OCI-LY3 (cell line): ENCODE measurements around the gene GALK2.
"Not testable (repeated sequence)": the region's sequence is repeated elsewhere in the genome, so short reads cannot be mapped to it uniquely, and the experiment has no call there.

Source experiments
- H2AFZ ChIP-seq: fragments of 200-600, 300-600 bp; shearing (Covaris generic); 2 replicates; pipeline ENCODE4 v1.6.0; 2014; ENCODE audit warnings: antibody characterized with exemption, low read depth, low read length
- H3K27ac ChIP-seq: fragments of 200-600, 300-600 bp; sonication (generic); 2 replicates; pipeline ENCODE4 v1.5.1; 2014; ENCODE audit warnings: mild to moderate bottlenecking, low read length, moderate library complexity, mixed read lengths
- H3K27me3 ChIP-seq: fragments of 200-600, 300-600 bp; sonication (generic); 2 replicates; pipeline ENCODE4 v1.6.1; 2014; ENCODE audit warnings: low read depth, low read length, mixed read lengths
- H3K36me3 ChIP-seq: fragments of 200-600, 300-600 bp; sonication (generic); replicated peaks from 2 replicates; pipeline ENCODE3; 2014; ENCODE audit warnings: low read depth, low read length, mixed read lengths
- H3K4me1 ChIP-seq: fragments of 300-600, 200-600 bp; sonication (generic); 2 replicates; pipeline ENCODE4 v1.6.1; 2014; ENCODE audit warnings: low read length, mixed read lengths
- H3K4me2 ChIP-seq: fragments of 200-600, 300-600 bp; sonication (generic); 2 replicates; pipeline ENCODE4 v1.6.1; 2014; ENCODE audit warnings: low read length, mixed read lengths
- H3K4me3 ChIP-seq: fragments of 300-600, 200-600 bp; sonication (generic); 2 replicates; pipeline ENCODE4 v1.5.1; 2014; ENCODE audit warnings: antibody characterized with exemption, mild to moderate bottlenecking, low read length, moderate library complexity
- H3K79me2 ChIP-seq: fragments of 300-600, 200-600 bp; shearing (Covaris generic); 2 replicates; pipeline ENCODE4 v1.6.1; 2014; ENCODE audit warnings: mild to moderate bottlenecking, low read length, mixed read lengths
- H3K9ac ChIP-seq: fragments of 300-600, 200-600 bp; shearing (Covaris generic); 2 replicates; pipeline ENCODE4 v1.6.0; 2014; ENCODE audit warnings: mild to moderate bottlenecking, low read length, moderate library complexity
- H3K9me3 ChIP-seq: fragments of 200-600, 300-600 bp; shearing (Covaris generic); 2 replicates; pipeline ENCODE4 v1.6.1; 2014; ENCODE audit warnings: low read length, mixed read lengths; ENCODE audit not compliant: insufficient read depth
- H4K20me1 ChIP-seq: fragments of 200-600, 300-600 bp; sonication (generic); 2 replicates; pipeline ENCODE4 v1.6.1; 2016; ENCODE audit warnings: low read length, mixed read lengths; ENCODE audit not compliant: insufficient read depth
- EZH2phosphoT487 ChIP-seq: fragments of 200-600 bp; shearing (Covaris generic); IDR thresholded peaks from 2 replicates; pipeline ENCODE4 v1.6.1; 2018; ENCODE audit warnings: antibody characterized with exemption, mixed run types, low read depth
- TF ChIP-seq, protein P1 (sequence below): fragments of 200-600, 300-600 bp; sonication (generic); IDR thresholded peaks from 2 replicates; pipeline ENCODE4 v1.5.1; 2014; ENCODE audit warnings: antibody characterized with exemption, low read length, low read depth

GALK2 gene

DNA sequence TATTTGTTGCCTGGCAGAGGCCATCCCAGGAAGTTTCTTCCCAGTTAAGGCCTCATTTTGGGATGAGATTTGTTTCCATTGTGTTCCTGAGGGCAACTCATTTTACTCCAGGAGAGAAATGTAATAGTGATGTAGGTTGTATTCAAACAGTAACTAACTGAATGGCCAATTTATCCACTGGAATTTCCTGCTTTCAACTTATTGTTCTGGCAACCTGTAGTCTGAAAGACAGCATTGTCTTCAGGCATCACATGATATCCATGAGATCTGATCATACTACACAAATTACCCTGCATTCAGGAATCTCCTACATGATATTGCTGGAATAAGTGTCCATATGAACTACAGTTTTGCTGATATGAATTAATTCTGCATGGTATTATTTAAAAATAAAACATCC lies 173.5 kb downstream of the GALK2 start:
- H3K9ac ChIP-seq = no peak overlapping the region
- H2AFZ ChIP-seq = no peak overlapping the region
- no peaks in the 10 kb centered on the region for H3K9me3 ChIP-seq
- no peak overlapping the region for H3K27ac ChIP-seq
- H3K4me3 ChIP-seq = no peak overlapping the region
- H3K4me1 ChIP-seq = no peaks in the 10 kb centered on the region
- TF ChIP-seq EZH2phosphoT487 = no peak
- TF ChIP-seq, protein P1, sequence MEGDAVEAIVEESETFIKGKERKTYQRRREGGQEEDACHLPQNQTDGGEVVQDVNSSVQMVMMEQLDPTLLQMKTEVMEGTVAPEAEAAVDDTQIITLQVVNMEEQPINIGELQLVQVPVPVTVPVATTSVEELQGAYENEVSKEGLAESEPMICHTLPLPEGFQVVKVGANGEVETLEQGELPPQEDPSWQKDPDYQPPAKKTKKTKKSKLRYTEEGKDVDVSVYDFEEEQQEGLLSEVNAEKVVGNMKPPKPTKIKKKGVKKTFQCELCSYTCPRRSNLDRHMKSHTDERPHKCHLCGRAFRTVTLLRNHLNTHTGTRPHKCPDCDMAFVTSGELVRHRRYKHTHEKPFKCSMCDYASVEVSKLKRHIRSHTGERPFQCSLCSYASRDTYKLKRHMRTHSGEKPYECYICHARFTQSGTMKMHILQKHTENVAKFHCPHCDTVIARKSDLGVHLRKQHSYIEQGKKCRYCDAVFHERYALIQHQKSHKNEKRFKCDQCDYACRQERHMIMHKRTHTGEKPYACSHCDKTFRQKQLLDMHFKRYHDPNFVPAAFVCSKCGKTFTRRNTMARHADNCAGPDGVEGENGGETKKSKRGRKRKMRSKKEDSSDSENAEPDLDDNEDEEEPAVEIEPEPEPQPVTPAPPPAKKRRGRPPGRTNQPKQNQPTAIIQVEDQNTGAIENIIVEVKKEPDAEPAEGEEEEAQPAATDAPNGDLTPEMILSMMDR = no peak
- H4K20me1 ChIP-seq = no peaks in the 10 kb centered on the region
- H3K36me3 ChIP-seq = no peaks in the 10 kb centered on the region
- no peaks in the 10 kb centered on the region for H3K27me3 ChIP-seq
- no peak overlapping the region for H3K4me2 ChIP-seq
- no peaks in the 10 kb centered on the region for H3K79me2 ChIP-seq

DNA sequence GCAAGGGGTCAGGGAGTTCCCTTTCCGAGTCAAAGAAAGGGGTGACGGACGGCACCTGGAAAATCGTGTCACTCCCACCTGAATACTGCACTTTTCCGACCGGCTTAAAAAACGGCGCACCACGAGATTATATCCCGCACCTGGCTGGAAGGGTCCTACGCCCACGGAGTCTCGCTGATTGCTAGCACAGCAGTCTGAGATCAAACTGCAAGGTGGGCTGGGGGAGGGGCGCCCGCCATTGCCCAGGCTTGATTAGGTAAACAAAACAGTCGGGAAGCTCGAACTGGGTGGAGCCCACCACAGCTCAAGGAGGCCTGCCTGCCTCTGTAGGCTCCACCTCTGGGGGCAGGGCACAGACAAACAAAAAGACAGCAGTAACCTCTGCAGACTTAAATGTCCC lies 184.4 kb downstream of the GALK2 start:
- not testable (repeated sequence) for H3K27me3 ChIP-seq, H3K4me2 ChIP-seq, H3K4me3 ChIP-seq, H3K36me3 ChIP-seq, H3K79me2 ChIP-seq, H2AFZ ChIP-seq, H3K4me1 ChIP-seq, H4K20me1 ChIP-seq, H3K9ac ChIP-seq, H3K27ac ChIP-seq, H3K9me3 ChIP-seq

GRCh38 chr15:49361370-49361769 lies 191.3 kb downstream of the GALK2 start:
- TF ChIP-seq, protein P1 = no peak
- TF ChIP-seq EZH2phosphoT487 = no peak
- Histone ChIP-seq H3K4me2 (no peak overlapping the region), H3K36me3 (no peaks in the 10 kb centered on the region), H3K27me3 (no peaks in the 10 kb centered on the region), H3K9ac (no peak overlapping the region), H3K4me1 (no peaks in the 10 kb centered on the region), H3K9me3 (no peaks in the 10 kb centered on the region), H2AFZ (no peak overlapping the region), H4K20me1 (no peaks in the 10 kb centered on the region), H3K79me2 (no peaks in the 10 kb centered on the region), H3K27ac (no peak overlapping the region), H3K4me3 (no peak overlapping the region)

GRCh38 chr15:49366496-49366895 lies 196.4 kb downstream of the GALK2 start:
- Histone ChIP-seq H3K27me3 (no peaks in the 10 kb centered on the region), H3K4me2 (no peak overlapping the region), H3K36me3 (no peaks in the 10 kb centered on the region), H2AFZ (no peak overlapping the region), H4K20me1 (no peaks in the 10 kb centered on the region), H3K27ac (no peak overlapping the region), H3K79me2 (no peaks in the 10 kb centered on the region), H3K4me3 (no peak overlapping the region), H3K4me1 (no peaks in the 10 kb centered on the region), H3K9me3 (no peaks in the 10 kb centered on the region), H3K9ac (no peak overlapping the region)
- TF ChIP-seq EZH2phosphoT487 = no peak
- TF ChIP-seq, protein P1 = no peak

DNA sequence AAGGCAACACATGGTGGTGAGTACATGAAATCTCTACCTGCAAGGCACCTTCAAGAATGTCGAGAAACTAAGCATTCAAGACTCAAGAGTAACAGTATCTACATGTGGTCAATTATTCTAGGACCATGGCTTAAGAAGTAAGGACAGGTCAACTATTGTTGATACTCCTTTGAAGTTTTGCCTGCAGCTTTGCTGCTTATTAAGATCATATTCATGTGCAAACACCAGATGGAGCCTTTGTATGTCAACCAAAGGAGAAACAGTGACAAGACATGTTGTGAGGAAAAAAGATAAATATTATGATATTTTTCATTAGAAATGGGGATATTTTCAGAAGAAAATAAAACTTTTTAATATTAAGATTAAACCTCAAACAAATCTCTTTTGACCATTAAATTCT lies 200.7 kb downstream of the GALK2 start:
- Histone ChIP-seq H3K36me3 (no peaks in the 10 kb centered on the region), H4K20me1 (no peaks in the 10 kb centered on the region), H3K4me1 (no peaks in the 10 kb centered on the region), H3K4me2 (no peak overlapping the region), H3K27ac (no peak overlapping the region), H3K79me2 (no peaks in the 10 kb centered on the region), H3K9ac (no peak overlapping the region), H3K9me3 (no peaks in the 10 kb centered on the region), H3K4me3 (no peak overlapping the region), H2AFZ (no peak overlapping the region), H3K27me3 (no peaks in the 10 kb centered on the region)
- TF ChIP-seq EZH2phosphoT487 = no peak
- TF ChIP-seq, protein P1 = peak; percentile 44
